T-helper 22 cell (primary cell): ENCODE data around the gene CD302.
"Not testable (repeated sequence)": the region's sequence is repeated elsewhere in the genome, so short reads cannot be mapped to it uniquely, and the experiment has no call there.

Experiments
- DNase-seq: peaks from one replicate; pipeline ENCODE4 v3.0.0-alpha.2; 2020; ENCODE audit warnings: low read depth

The CD302 gene

DNA sequence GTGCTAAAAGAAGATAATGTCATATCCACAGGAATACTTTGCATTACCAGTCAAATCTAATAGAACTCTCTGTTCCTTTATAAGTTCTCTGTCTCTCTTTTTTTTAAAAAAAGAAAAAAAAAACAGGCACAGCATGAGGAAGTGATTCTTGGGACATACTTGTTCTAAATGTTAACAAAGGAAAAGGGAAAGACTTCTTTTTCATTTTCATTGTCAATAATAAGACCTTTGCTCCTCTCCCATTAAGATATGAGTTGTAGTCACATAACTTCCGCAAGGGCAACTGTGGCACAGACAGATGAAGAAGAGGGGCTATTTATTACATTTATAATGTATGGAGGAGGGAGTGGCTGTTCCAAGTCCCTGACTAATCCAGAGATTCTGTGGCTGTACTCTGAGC lies 4.7 kb downstream of the CD302 start:
- DNase-seq: no peak

DNA sequence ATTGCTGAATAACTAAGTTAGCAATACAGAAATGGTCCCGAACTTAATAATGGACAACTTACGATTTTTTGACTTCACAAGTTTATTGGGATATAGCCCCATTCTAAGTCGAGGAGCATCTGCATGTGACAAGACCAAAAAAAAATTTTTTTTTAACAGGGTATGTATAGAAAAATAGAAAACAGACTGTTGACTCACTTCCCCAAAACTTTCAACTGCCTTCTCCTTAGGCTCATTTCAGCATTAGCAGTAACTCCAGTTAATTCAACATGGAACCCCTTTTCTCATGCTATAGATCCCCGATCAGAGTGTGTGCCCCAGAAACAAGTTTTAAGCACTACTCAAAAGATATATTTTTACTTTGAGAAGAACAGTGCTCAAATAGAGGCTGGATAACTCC lies 5.4 kb downstream of the CD302 start:
- DNase-seq: no peak

DNA sequence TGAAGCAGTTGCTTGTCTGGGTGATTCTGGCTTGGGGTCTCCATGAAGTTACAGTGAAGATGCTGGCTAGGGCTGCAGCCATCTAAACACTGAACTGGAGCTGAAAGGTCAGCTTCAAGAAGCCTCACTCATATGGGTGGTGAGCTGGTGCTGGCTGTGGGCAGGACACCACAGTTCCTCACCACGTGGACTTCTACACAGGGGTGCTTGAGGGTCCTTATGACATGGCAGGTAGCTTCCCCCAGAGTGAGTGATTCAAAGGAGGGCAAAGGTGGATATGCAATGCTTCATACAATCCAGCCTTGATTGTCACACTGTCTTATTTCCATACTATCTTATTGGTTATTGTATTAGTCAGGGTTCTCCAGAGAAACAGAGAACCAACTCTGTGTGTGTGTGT lies 6.0 kb downstream of the CD302 start:
- no peak for DNase-seq

DNA sequence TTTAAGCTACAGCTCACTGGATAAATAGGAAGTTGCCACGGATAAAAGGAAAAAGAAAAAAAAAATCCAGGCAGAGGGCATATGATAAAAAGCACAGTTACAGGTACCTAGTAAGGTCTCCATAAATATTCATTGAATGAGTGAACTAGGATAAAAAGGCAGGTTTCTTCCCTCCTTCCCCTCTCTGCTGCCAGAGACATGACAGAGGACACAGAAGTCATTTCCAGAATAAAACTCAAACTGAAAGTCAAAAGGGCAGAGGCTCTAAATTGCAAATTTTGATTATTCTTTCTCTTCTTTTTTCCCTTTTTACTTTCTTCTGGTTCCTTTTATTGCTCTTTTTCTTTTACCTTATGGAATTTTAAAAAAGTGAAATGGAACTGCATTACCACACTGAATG lies 7.7 kb downstream of the CD302 start:
- DNase-seq: no peak

GRCh38 chr2:159788253-159788652 lies 9.8 kb downstream of the CD302 start:
- no peak for DNase-seq

DNA sequence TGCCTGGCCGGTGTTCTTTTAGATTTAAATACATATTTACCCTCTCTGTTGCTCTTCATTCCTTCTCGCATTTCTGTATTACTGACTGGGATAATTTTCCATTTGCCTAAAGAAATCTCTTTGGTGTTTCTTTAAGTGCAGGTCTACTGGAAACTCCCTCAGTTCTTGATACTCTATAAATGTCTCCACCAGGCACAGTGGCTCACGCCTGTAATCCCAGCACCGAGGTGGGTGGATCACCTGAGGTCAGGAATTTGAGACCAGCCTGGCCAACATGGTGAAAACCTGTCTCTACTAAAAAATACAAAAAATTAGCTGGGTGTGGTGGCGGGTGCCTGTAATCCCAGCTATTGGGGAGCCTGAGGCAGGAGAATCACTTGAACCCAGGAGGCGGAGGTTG lies 10.4 kb downstream of the CD302 start:
- not testable (repeated sequence) for DNase-seq

GRCh38 chr2:159786938-159787337 lies 11.1 kb downstream of the CD302 start:
- no peak for DNase-seq

GRCh38 chr2:159785195-159785594 lies 12.8 kb downstream of the CD302 start:
- no peak for DNase-seq

- not testable (repeated sequence) for DNase-seq
These were observed 13.3 kb downstream of the CD302 start for GRCh38 chr2:159784744-159785143.

DNA sequence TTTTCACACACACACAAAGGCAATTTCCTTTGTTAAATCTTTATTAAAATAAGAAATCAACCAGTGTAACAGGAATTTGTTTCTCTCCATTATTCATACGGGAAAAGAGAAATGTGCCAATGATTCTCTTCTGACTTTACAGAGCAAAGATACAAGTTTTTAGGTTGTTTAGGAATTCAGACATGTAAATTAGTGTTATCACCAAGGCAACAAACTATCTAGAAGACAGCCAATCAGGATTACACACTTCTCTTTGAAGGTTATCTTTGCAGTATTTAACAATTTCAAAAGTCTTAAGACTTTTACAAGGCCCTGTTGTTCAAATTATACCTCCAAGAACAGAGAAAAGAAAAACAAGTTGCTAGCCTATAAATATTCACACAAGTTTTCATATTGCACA lies 14.5 kb downstream of the CD302 start:
- no peak for DNase-seq

DNA sequence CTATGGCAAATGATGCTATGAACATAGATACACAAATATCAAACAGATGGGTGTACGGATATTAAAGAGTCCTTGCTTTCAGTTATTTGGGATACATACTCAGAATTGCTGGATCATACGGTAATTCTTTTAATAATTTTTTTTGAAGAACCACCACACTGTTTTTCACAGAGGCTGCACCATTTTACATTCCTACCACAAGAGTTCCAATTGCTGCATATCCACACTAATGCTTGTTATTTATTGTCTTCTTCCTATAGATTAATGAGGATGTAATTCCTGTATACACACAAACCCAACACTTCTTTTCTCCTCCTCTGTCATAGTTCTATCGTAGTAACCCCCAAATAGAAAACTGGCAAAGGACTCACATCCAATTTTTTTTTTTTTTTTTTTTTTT lies 21.7 kb downstream of the CD302 start:
- DNase-seq: no peak

DNA sequence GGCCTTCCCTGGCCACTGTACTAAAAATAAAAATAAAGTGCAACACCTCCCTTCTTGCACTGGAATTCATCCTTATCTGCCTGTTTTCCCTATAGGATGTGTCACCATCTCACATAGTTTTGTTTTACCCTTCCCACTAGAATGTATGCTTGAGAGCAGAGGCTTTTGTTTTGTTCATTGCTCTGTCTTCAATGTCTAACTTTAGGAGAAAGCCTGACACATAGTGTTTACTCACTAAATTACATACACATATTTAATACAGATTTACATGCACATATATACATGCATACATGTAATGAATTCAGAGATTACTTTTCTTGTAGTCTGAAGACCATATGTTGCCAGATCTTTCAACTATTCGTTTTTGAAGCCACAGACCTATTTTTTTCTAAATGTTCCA lies 23.0 kb downstream of the CD302 start:
- DNase-seq: no peak

DNA sequence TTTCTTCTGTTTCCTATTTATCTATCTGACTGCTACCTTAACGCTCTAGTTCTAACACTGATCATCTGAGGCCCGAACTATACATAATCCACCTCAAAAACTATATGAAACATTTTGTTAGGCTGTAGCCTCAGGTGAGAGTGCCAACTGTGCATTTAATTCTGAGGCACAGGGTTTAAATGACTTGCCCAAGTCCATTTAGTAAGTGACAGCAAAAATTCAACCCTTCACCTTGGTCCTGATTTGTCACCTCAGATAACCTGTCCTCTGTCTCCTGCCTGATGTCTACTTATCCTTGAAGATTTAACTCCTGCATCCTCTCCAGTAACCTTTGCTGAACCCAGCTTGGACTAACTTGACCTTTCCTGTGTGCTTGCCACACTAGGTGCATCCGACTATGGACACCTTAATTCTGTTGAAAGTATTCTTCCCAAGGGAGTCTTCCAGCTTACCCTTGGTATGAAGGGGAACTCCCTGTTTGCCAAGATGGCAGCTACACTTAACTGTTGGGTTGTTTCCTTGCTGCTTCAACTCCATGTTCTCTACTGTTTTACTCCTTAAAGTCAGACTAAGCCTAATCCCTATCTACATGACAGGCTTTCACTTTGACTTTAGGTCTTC lies 23.5 kb downstream of the CD302 start:
- no peak for DNase-seq

GRCh38 chr2:159773886-159774285 lies 24.1 kb downstream of the CD302 start:
- no peak for DNase-seq

DNA sequence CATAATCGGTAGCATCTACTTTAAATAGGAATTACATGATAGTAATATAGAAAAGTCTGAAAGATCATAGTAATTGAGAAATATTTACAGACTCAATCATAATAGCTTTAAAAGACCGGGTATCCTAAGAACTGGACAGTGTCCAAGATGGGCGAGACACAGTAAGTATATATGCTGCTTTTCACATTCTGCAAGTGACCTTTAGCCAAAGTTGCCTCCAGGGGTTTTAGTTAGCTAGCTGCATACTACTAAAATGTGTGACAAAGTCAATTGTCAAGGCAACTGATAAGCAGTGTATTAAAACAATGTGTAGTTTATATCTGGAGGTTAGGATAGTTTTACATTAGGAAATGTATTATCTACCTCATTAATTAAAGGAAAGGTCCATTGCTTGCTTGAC lies 24.6 kb downstream of the CD302 start:
- no peak for DNase-seq

- DNase-seq: no peak
These were observed 28.9 kb downstream of the CD302 start for GRCh38 chr2:159769147-159769546.

- no peak for DNase-seq
These were observed 35.9 kb downstream of the CD302 start for GRCh38 chr2:159762075-159762474.

GRCh38 chr2:159760326-159760725 lies 37.7 kb downstream of the CD302 start:
- DNase-seq: no peak

DNA sequence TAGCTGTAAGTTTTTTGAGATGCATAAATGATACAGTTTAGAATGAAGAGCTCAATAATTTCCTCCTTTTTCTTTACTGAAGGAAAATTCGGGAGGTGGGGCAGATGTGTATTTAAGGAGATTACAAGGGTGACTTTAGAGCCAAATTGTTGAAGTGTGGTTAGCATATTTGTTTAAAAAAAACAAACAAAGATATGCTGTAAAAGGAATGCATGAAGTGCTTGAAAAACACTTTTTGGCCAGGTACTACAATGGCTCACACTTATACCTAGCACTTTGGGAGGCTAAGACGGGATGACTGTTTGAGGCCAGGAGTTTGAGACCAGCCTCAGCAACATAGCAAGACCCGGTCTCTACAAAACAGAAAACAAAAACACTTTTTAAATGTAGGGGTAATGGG lies 38.4 kb downstream of the CD302 start:
- DNase-seq: no peak

GRCh38 chr2:159758686-159759085 lies 39.3 kb downstream of the CD302 start:
- no peak for DNase-seq

DNA sequence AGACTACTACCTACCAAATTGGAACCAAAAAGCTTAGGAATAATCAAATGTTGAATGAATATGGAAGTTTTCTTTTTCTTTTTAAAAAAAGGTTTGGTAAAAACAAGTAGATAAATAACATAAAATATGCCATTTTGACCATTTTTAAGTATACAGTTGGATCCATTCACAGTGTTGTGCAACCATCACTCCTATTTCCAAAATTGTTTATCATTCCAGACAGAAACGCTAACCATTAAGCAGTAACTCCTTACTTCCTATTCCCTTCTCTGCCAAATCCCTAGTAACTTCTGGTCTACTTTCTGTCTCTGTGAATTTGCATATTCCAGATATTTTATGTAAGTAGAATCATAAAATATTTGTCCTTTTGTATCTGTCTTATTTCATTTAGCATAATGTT lies 39.8 kb downstream of the CD302 start:
- DNase-seq: no peak

GRCh38 chr2:159755788-159756187 lies 42.2 kb downstream of the CD302 start:
- no peak for DNase-seq

GRCh38 chr2:159755014-159755413 lies 43.0 kb downstream of the CD302 start:
- DNase-seq: no peak

DNA sequence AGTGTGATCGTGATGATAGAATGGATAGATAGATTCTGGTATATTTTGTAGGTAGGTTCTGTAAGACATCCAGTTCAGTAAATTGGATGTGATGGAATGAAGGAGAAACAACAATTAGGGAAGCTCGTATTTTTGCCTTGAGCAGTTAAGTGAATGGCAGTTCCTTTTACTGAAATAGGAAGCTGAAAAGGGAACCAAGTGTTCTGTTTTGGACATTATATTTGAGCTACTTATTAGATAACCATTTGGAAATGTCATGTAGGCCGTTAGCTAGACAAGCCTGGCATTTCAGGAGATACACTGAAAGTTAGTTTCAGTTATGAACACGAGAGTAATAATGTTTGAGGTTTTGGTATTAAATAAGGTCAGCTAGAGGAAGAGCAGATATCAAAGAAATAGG lies 44.2 kb downstream of the CD302 start:
- no peak for DNase-seq

- no peak for DNase-seq
These were observed 47.1 kb downstream of the CD302 start for GRCh38 chr2:159750873-159751272.
